HEK293 (cell line): ENCODE data around the gene CTDNEP1.

Experiments
- CTCF ChIP-seq: fragments of 450-650 bp; formaldehyde crosslinking; IDR thresholded peaks from 2 replicates; pipeline ENCODE4 v1.5.1; 2016; ENCODE audit warnings: missing biosample characterization, missing genetic modification characterization
- ZNF169 ChIP-seq: fragments of 450-650 bp; formaldehyde crosslinking; IDR thresholded peaks from 2 replicates; pipeline ENCODE4 v1.5.1; 2016; ENCODE audit warnings: missing biosample characterization, missing genetic modification characterization
- ZNF23 ChIP-seq: fragments of 450-650 bp; formaldehyde crosslinking; IDR thresholded peaks from 2 replicates; pipeline ENCODE4 v1.5.1; 2016; ENCODE audit warnings: missing biosample characterization, missing genetic modification characterization, borderline replicate concordance
- ZNF24 ChIP-seq: fragments of 450-650 bp; formaldehyde crosslinking; IDR thresholded peaks from 2 replicates; pipeline ENCODE4 v1.5.1; 2016; ENCODE audit warnings: missing biosample characterization, missing genetic modification characterization
- TF ChIP-seq, protein P1 (sequence below): fragments of 450-650 bp; formaldehyde crosslinking; IDR thresholded peaks from 2 replicates; pipeline ENCODE4 v1.5.1; 2016; ENCODE audit warnings: missing biosample characterization, missing genetic modification characterization, low read depth

- TF ChIP-seq CTCF (tag by site-specific recombination) (no peak), ZNF24 (tag by site-specific recombination) (no peak), ZNF169 (tag by site-specific recombination) (no peak), ZNF23 (tag by site-specific recombination) (no peak)
- TF ChIP-seq, protein P1, sequence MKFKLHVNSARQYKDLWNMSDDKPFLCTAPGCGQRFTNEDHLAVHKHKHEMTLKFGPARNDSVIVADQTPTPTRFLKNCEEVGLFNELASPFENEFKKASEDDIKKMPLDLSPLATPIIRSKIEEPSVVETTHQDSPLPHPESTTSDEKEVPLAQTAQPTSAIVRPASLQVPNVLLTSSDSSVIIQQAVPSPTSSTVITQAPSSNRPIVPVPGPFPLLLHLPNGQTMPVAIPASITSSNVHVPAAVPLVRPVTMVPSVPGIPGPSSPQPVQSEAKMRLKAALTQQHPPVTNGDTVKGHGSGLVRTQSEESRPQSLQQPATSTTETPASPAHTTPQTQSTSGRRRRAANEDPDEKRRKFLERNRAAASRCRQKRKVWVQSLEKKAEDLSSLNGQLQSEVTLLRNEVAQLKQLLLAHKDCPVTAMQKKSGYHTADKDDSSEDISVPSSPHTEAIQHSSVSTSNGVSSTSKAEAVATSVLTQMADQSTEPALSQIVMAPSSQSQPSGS (tag by site-specific recombination): no peak
These were observed 24.5 kb downstream of the CTDNEP1 start for GRCh38 chr17:7226721-7227710.
